Measurements from ENCODE around the gene NKX1-1.

NKX1-1 gene

DNA sequence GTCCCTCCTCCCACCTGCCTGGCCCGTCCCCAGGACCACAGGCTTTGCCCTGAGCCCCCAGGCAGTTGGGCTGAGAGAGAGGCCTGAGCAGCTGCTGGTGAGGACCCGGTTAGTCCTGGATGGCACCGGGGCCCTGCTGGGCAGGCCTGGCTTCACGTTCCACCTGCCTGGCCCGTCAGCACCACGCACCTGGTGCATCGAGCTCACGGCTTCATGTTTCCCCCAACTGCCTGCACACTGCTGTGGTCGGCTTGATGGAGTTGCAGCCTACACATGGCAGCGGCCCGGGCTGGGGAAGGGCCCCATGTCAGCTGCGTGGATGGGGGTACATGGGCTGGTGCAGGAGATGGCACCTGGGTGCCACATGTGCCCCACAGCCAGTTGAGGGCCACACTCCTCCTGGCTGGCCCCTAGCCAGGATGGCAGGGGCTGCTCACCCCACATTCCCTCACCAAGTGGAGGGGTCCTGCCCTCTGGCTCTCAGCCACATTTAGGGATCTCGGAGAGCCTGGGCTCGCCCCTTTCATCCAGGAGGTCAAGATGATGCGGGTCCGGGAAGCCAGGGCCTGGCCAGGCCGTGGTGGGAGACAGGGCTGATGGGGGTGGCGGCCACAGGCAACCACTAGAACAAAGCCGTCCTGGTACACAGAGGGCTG lies 28.5 kb downstream of the NKX1-1 start:
- TF ChIP-seq, protein P1, sequence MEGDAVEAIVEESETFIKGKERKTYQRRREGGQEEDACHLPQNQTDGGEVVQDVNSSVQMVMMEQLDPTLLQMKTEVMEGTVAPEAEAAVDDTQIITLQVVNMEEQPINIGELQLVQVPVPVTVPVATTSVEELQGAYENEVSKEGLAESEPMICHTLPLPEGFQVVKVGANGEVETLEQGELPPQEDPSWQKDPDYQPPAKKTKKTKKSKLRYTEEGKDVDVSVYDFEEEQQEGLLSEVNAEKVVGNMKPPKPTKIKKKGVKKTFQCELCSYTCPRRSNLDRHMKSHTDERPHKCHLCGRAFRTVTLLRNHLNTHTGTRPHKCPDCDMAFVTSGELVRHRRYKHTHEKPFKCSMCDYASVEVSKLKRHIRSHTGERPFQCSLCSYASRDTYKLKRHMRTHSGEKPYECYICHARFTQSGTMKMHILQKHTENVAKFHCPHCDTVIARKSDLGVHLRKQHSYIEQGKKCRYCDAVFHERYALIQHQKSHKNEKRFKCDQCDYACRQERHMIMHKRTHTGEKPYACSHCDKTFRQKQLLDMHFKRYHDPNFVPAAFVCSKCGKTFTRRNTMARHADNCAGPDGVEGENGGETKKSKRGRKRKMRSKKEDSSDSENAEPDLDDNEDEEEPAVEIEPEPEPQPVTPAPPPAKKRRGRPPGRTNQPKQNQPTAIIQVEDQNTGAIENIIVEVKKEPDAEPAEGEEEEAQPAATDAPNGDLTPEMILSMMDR (conservative IDR thresholded peaks at IDR 0.05; ENCODE audit: control insufficient read depth, insufficient read depth, low read depth, low read length) = no peak
- DNase-seq (ENCODE audit: low read depth) = no peak

GRCh38 chr4:1376841-1377605 lies 29.2 kb downstream of the NKX1-1 start:
- TF ChIP-seq, protein P1 (conservative IDR thresholded peaks at IDR 0.05; ENCODE audit: control insufficient read depth, insufficient read depth, low read depth, low read length) = no peak
- no peak for DNase-seq (ENCODE audit: low read depth)
- no peak overlapping the region for H3K4me3 ChIP-seq (ENCODE audit: control insufficient read depth, low read depth, low read length)

More for the DNA sequence above, 28.5 kb downstream of the NKX1-1 start:
- no peak overlapping the region for H3K4me3 ChIP-seq (ENCODE audit: control insufficient read depth, low read depth, low read length)

GRCh38 chr4:1376391-1376840 lies 29.8 kb downstream of the NKX1-1 start:
- H3K4me3 ChIP-seq (ENCODE audit: control insufficient read depth, low read depth, low read length) = no peak overlapping the region
- DNase-seq (ENCODE audit: low read depth) = no peak
- TF ChIP-seq, protein P1 (conservative IDR thresholded peaks at IDR 0.05; ENCODE audit: control insufficient read depth, insufficient read depth, low read depth, low read length) = no peak

DNA sequence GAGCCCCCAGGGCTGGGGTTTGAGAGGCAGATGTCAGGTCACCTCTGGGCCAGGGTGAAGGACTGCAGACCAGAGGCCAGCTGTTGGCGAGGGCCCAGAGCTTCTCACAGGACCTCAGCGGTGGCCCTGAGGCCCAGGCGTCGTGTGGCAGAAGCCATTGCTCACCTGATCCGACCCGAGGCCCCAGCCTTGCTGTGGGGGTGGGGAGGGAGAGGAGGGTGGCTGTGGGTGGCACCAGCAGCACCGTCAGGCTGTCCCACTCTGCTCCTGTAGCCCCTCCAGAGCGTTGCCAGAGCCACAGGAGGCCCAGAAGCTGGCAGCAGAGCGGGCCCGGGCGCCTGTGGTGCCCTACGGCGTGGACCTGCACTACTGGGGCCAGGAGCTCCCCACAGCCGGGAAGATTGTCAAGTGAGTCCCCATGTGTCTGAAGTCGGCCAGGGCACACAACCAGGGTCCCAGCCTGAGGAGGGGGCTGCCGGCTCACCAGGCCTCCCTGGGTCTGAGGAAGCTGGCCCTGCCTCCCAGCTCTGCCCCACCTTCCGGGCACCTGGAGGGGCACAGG lies 30.4 kb downstream of the NKX1-1 start:
- DNase-seq (ENCODE audit: low read depth) = no peak
- H3K4me3 ChIP-seq (ENCODE audit: control insufficient read depth, low read depth, low read length) = no peak overlapping the region
- TF ChIP-seq, protein P1 (conservative IDR thresholded peaks at IDR 0.05; ENCODE audit: control insufficient read depth, insufficient read depth, low read depth, low read length) = no peak

- TF ChIP-seq, protein P1 (conservative IDR thresholded peaks at IDR 0.05; ENCODE audit: control insufficient read depth, insufficient read depth, low read depth, low read length) = no peak
- H3K4me3 ChIP-seq (ENCODE audit: control insufficient read depth, low read depth, low read length) = no peak overlapping the region
- DNase-seq (ENCODE audit: low read depth) = no peak
These were observed 31.1 kb downstream of the NKX1-1 start for GRCh38 chr4:1375051-1375721.

- DNase-seq (ENCODE audit: low read depth) = no peak
- TF ChIP-seq, protein P1 (conservative IDR thresholded peaks at IDR 0.05; ENCODE audit: control insufficient read depth, insufficient read depth, low read depth, low read length) = no peak
- no peak overlapping the region for H3K4me3 ChIP-seq (ENCODE audit: control insufficient read depth, low read depth, low read length)
These were observed 31.6 kb downstream of the NKX1-1 start for GRCh38 chr4:1374706-1375045.
